ENCODE results near the gene PRELP.

PRELP gene

DNA sequence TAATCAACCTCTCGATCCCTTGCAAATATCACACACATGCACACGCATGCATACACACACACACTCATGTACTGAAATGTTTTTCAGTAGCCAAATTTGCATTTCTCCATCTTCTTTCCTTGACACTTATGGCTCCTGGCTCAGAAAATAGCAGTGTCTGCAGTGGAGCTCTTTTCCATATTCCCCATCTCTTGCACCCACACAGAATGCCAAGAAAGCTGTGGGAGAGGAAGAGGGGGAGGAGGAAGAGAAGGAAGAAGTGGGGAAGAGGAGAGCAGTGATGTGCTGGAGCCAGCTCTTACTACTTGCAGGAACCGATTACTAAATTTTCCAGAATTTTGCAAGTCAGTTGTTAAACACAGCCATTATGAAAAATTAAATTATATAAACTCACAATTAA, 28.2 kb downstream of the PRELP start:
- no peak overlapping the region for H2BK15ac ChIP-seq (ENCODE audit: low read length)
- no peaks in the 10 kb centered on the region for H3K36me3 ChIP-seq (replicated peaks in 1 of 2; ENCODE audit: control insufficient read depth in 2 of 2, insufficient read depth in 2 of 2, low read length in 2 of 2)
- H3K14ac ChIP-seq (ENCODE audit: low read length): no peak overlapping the region
- no peak overlapping the region for H3K27ac ChIP-seq (replicated peaks; ENCODE audit: low read length)
- no peak overlapping the region for H4K8ac ChIP-seq (ENCODE audit: low read depth, low read length)
- no peak overlapping the region for H3K4ac ChIP-seq (ENCODE audit: low read length)
- H3K27me3 ChIP-seq (ENCODE audit: control insufficient read depth in 3 of 3, insufficient read depth in 3 of 3, low read depth in 1 of 3, low read length in 3 of 3): peaks cover 0 to 15% (median 0%) of the 10 kb centered on the region in 3 experiments
- no peak overlapping the region for H3K9ac ChIP-seq (ENCODE audit: low read depth, low read length, poor library complexity)
- H3K4me3 ChIP-seq (ENCODE audit: low read length in 2 of 2): no peak overlapping the region
- no peak overlapping the region for H3K18ac ChIP-seq (ENCODE audit: low read length)
- no peaks in the 10 kb centered on the region for H3K9me3 ChIP-seq (replicated peaks in 1 of 2; ENCODE audit: control insufficient read depth in 2 of 2, insufficient read depth in 1 of 2, low read depth in 1 of 2, low read length in 2 of 2)
- no peak overlapping the region for H3K23ac ChIP-seq (ENCODE audit: low read depth, low read length, poor library complexity)
- H2BK5ac ChIP-seq (ENCODE audit: low read length): no peak overlapping the region
- H2AFZ ChIP-seq (ENCODE audit: low read length): no peak overlapping the region
- no peak overlapping the region for H2BK120ac ChIP-seq (ENCODE audit: low read depth, low read length)
- no peak overlapping the region for H2AK5ac ChIP-seq (ENCODE audit: low read depth, low read length)
- no peak overlapping the region for H3K4me2 ChIP-seq (ENCODE audit: insufficient read depth, low read length, poor library complexity, severe bottlenecking)
- no CpG with 5 or more reads among the region's 3 CpGs for WGBS, 2 donors (ENCODE audit: extremely low coverage in 2 of 2, insufficient read length in 2 of 2, insufficient replicate concordance in 1 of 2)
- DNase-seq (ENCODE audit: low spot score): no peak
- H4K91ac ChIP-seq (ENCODE audit: low read depth, low read length, poor library complexity): no peak overlapping the region
- no peak overlapping the region for H2BK12ac ChIP-seq (ENCODE audit: low read length)
- H3K79me1 ChIP-seq (ENCODE audit: low read depth, low read length): no peaks in the 10 kb centered on the region
- H3K4me1 ChIP-seq (ENCODE audit: control insufficient read depth in 2 of 2, insufficient read depth in 1 of 2, low read depth in 1 of 2, low read length in 2 of 2): peaks cover 16 to 21% of the 10 kb centered on the region in 2 donors

DNA sequence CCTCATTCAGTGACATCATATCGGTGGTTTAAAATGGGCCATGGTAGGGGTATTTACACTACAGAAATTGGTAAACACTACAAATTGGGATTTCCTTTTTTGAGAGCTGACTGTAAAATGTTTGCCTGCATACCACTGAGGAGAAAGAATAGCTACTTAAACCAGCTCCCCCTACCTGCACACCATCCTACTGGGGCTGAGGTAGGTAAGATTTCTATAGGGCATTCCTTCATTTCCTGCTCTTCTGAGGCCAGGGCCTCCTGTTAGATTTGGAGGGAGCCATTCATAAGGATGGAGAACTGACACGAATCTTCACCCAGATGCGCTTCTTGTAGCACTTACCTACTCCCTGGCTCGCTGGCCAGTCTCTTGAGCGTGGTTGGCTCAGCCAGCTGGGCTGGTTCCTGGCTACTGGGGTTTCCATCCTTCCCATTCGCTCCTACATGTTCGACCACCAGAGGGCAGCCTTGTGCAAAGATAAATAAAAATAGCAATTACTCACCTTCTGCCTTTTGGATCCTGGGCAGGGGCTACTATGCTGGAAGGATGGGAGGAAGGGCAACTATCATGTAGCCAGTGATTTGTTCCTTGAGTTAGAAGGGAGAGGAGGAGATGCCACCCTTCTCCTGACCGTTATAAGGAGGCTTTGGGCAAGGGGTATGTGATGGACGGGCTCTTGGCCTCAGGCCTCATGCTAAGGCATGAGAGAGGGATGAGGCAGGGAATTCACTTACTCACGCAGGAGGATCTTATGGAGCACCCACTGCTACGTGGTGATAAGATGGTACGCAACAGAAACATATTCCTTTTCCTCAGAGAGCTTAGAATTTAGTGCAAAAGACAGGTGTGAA, 29.0 kb downstream of the PRELP start:
- no peak overlapping the region for H4K8ac ChIP-seq (ENCODE audit: low read depth, low read length)
- H3K27ac ChIP-seq (replicated peaks; ENCODE audit: low read length): no peak overlapping the region
- no peak overlapping the region for H3K18ac ChIP-seq (ENCODE audit: low read length)
- H2BK5ac ChIP-seq (ENCODE audit: low read length): no peak overlapping the region
- no peak overlapping the region for H3K23ac ChIP-seq (ENCODE audit: low read depth, low read length, poor library complexity)
- no peak overlapping the region for H3K4me2 ChIP-seq (ENCODE audit: insufficient read depth, low read length, poor library complexity, severe bottlenecking)
- H3K9ac ChIP-seq (ENCODE audit: low read depth, low read length, poor library complexity): no peak overlapping the region
- peak overlapping the region; percentile 21 for H2AFZ ChIP-seq (ENCODE audit: low read length)
- H2BK15ac ChIP-seq (ENCODE audit: low read length): no peak overlapping the region
- H2BK120ac ChIP-seq (ENCODE audit: low read depth, low read length): no peak overlapping the region
- no peak overlapping the region for H3K14ac ChIP-seq (ENCODE audit: low read length)
- H3K9me3 ChIP-seq (replicated peaks in 1 of 2; ENCODE audit: control insufficient read depth in 2 of 2, insufficient read depth in 1 of 2, low read depth in 1 of 2, low read length in 2 of 2): no peaks in the 10 kb centered on the region
- no peaks in the 10 kb centered on the region for H3K79me1 ChIP-seq (ENCODE audit: low read depth, low read length)
- peak; percentile 84 for DNase-seq (ENCODE audit: low spot score)
- H2AK5ac ChIP-seq (ENCODE audit: low read depth, low read length): no peak overlapping the region
- peaks cover 0 to 12% (median 0%) of the 10 kb centered on the region in 3 experiments for H3K27me3 ChIP-seq (ENCODE audit: control insufficient read depth in 3 of 3, insufficient read depth in 3 of 3, low read depth in 1 of 3, low read length in 3 of 3)
- no peaks in the 10 kb centered on the region for H3K36me3 ChIP-seq (replicated peaks in 1 of 2; ENCODE audit: control insufficient read depth in 2 of 2, insufficient read depth in 2 of 2, low read length in 2 of 2)
- H4K91ac ChIP-seq (ENCODE audit: low read depth, low read length, poor library complexity): no peak overlapping the region
- H3K4me3 ChIP-seq (ENCODE audit: low read length in 2 of 2): no peak overlapping the region
- WGBS, 2 donors (ENCODE audit: extremely low coverage in 2 of 2, insufficient read length in 2 of 2, insufficient replicate concordance in 1 of 2): no CpG with 5 or more reads among the region's 12 CpGs
- no peak overlapping the region for H2BK12ac ChIP-seq (ENCODE audit: low read length)
- H3K4me1 ChIP-seq (ENCODE audit: control insufficient read depth in 2 of 2, insufficient read depth in 1 of 2, low read depth in 1 of 2, low read length in 2 of 2): peaks cover 21 to 26% of the 10 kb centered on the region in 2 donors
- H3K4ac ChIP-seq (ENCODE audit: low read length): no peak overlapping the region

DNA sequence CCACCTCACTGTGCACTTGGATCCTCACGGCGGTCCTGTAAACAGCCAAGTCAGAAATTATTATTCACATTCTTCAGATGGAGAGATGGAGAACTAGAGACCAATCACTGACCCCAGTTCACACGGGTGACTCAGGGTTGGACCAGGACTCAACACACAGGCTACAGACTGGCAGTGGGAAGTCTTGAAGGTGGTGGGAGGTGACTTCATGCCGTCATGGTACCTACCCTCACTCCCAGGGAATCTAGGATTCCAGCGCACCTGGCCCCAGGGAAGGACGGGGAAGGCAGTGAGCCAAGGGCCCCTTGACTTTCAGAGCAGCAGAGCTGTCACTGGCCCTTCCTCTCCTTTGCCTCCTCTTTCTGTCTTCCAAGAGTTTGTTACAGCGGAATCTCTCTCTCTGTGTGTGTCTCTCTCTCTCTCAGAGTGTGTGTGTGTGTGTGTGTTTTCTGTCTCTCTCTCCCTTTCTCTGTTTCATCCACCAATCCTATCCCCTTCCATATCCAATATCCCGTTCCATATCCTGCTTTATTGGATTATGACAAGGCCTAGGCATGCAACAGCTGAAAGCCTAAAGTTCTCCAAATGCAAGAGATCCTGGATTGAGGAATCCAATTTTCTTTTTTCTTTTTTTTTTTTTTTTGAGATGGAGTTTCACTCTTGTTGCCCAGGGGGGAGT, 30.1 kb downstream of the PRELP start:
- no peak overlapping the region for H3K9ac ChIP-seq (ENCODE audit: low read depth, low read length, poor library complexity)
- H4K8ac ChIP-seq (ENCODE audit: low read depth, low read length): no peak overlapping the region
- H3K18ac ChIP-seq (ENCODE audit: low read length): peak overlapping the region; percentile 51
- H4K91ac ChIP-seq (ENCODE audit: low read depth, low read length, poor library complexity): no peak overlapping the region
- H3K4me1 ChIP-seq (ENCODE audit: control insufficient read depth in 2 of 2, insufficient read depth in 1 of 2, low read depth in 1 of 2, low read length in 2 of 2): peaks cover 21 to 26% of the 10 kb centered on the region in 2 donors
- H3K27ac ChIP-seq (replicated peaks; ENCODE audit: low read length): no peak overlapping the region
- no peak overlapping the region for H2BK12ac ChIP-seq (ENCODE audit: low read length)
- no peak overlapping the region for H3K23ac ChIP-seq (ENCODE audit: low read depth, low read length, poor library complexity)
- peak overlapping the region; percentile 30 for H2AK5ac ChIP-seq (ENCODE audit: low read depth, low read length)
- H2BK15ac ChIP-seq (ENCODE audit: low read length): peak overlapping the region; percentile 64
- H3K36me3 ChIP-seq (replicated peaks in 1 of 2; ENCODE audit: control insufficient read depth in 2 of 2, insufficient read depth in 2 of 2, low read length in 2 of 2): no peaks in the 10 kb centered on the region
- H3K4me2 ChIP-seq (ENCODE audit: insufficient read depth, low read length, poor library complexity, severe bottlenecking): no peak overlapping the region
- no peak overlapping the region for H3K4me3 ChIP-seq (ENCODE audit: low read length in 2 of 2)
- H3K14ac ChIP-seq (ENCODE audit: low read length): no peak overlapping the region
- no peak for DNase-seq (ENCODE audit: low spot score)
- no peak overlapping the region for H2BK5ac ChIP-seq (ENCODE audit: low read length)
- H3K79me1 ChIP-seq (ENCODE audit: low read depth, low read length): no peaks in the 10 kb centered on the region
- H3K27me3 ChIP-seq (ENCODE audit: control insufficient read depth in 3 of 3, insufficient read depth in 3 of 3, low read depth in 1 of 3, low read length in 3 of 3): peaks cover 0 to 12% (median 0%) of the 10 kb centered on the region in 3 experiments
- no peak overlapping the region for H2AFZ ChIP-seq (ENCODE audit: low read length)
- H3K9me3 ChIP-seq (replicated peaks in 1 of 2; ENCODE audit: control insufficient read depth in 2 of 2, insufficient read depth in 1 of 2, low read depth in 1 of 2, low read length in 2 of 2): no peaks in the 10 kb centered on the region
- no peak overlapping the region for H2BK120ac ChIP-seq (ENCODE audit: low read depth, low read length)
- WGBS, 2 donors (ENCODE audit: extremely low coverage in 2 of 2, insufficient read length in 2 of 2, insufficient replicate concordance in 1 of 2): no CpG with 5 or more reads among the region's 8 CpGs
- no peak overlapping the region for H3K4ac ChIP-seq (ENCODE audit: low read length)

All from neuronal stem cell (in vitro differentiated cells).